H1 (cell line): ENCODE measurements around the gene TIMM10. TPM values are rescaled to one million over a fixed set of nuclear protein-coding genes. Genes with fewer than 3 reads are reported as not detected.

Experiments used
- HDAC6 ChIP-seq: IDR thresholded peaks from one replicate; pipeline ENCODE4 v1.7.1; 2012; ENCODE audit warnings: low read depth, mild to moderate bottlenecking, inconsistent platforms, low read length, moderate library complexity
- PHF8 ChIP-seq: fragments of 200-600 bp; sonication (generic); conservative IDR thresholded peaks from 2 replicates; pipeline ENCODE4 v1.7.1; 2012; ENCODE audit warnings: low read depth, mild to moderate bottlenecking, inconsistent platforms, low read length, moderate library complexity
- polyA plus RNA-seq, 7 experiments: library from polyadenylated mRNA; depleted of rRNA in 3 of 7; stranded (reverse) in 5 of 7; unstranded in 2 of 7; fragments of >200 nt in 5 of 7; fragments of 200-250 nt in 2 of 7; gene quantifications; 1 replicate in 5 of 7; 2 replicates in 1 of 7; 4 replicates in 1 of 7; pipeline versions ENCODE4 v1.2.1 to v1.2.3, GENCODE V29; 2011 to 2013; ENCODE audit warnings: missing spikeins in 2 of 7, mixed read lengths in 2 of 7
- total RNA-seq: library from RNA; stranded (reverse); fragmentation: NEBNext Ultra II Directional; extraction: Animal tissue kit (Norgen Biotek cat#: 25700); gene quantifications from 2 replicates; pipeline ENCODE4 v1.2.1, GENCODE V29; 2021

Gene TIMM10
- total and polyA plus RNA-seq, 2 of the 8 experiments (the other 6 are each of a cell fraction or from before 2014, with no cell fraction given) = 117 to 227 TPM

DNA sequence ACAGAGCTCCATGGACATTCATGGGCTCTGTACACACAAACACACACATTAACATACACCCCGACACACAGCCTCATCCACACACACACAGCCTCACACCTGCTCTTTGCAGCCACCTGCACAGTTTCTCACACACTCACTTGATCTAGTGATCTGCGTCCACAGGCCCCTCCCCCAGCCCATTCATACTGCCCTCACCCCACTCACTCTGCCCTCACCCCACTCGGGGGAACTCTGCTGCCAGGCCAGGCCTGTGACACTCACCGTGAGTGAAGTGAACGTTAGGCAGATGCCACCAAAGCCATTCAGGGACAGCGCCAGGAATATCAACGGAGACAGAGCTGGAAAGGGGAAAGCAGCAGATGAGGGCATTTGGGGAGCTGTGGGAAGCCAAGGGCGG is 30.0 kb downstream of the TIMM10 start (continued):
- TF ChIP-seq PHF8 (no peak), HDAC6 (no peak)
- TF ChIP-seq, all 59 proteins: peak for 0
